ENCODE data around the gene HADHA. TPM values are rescaled to one million over a fixed set of nuclear protein-coding genes. Genes with fewer than 3 reads are reported as not detected.

Gene HADHA
- total RNA-seq, 1 donor from 2014 or later = 89.0 TPM

DNA sequence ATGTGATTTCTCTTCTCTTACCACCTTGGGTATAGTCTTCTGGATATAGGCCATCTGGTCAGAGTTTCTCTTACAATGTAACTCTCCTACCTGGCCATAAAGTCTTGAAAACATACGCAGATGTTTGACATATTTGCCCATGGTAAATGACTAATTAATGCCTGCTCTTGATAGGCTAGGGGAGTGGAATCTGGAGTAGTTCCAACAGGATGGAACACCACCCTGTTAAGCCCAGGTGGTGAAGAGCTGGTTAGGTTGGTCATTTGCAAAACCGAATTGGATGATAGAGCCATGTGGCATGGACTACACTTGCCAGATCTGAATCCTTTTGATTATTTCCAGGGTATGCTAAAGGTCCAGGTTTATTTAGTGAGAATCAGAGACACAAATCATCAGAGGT lies 36.8 kb upstream of the HADHA start:
- H3K4me3 ChIP-seq (ENCODE audit: low read depth, low read length) = no peak overlapping the region
- no peak for DNase-seq (ENCODE audit: low read depth)
- TF ChIP-seq, protein P1, sequence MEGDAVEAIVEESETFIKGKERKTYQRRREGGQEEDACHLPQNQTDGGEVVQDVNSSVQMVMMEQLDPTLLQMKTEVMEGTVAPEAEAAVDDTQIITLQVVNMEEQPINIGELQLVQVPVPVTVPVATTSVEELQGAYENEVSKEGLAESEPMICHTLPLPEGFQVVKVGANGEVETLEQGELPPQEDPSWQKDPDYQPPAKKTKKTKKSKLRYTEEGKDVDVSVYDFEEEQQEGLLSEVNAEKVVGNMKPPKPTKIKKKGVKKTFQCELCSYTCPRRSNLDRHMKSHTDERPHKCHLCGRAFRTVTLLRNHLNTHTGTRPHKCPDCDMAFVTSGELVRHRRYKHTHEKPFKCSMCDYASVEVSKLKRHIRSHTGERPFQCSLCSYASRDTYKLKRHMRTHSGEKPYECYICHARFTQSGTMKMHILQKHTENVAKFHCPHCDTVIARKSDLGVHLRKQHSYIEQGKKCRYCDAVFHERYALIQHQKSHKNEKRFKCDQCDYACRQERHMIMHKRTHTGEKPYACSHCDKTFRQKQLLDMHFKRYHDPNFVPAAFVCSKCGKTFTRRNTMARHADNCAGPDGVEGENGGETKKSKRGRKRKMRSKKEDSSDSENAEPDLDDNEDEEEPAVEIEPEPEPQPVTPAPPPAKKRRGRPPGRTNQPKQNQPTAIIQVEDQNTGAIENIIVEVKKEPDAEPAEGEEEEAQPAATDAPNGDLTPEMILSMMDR (conservative IDR thresholded peaks at IDR 0.05; ENCODE audit: low read depth, low read length) = no peak

DNA sequence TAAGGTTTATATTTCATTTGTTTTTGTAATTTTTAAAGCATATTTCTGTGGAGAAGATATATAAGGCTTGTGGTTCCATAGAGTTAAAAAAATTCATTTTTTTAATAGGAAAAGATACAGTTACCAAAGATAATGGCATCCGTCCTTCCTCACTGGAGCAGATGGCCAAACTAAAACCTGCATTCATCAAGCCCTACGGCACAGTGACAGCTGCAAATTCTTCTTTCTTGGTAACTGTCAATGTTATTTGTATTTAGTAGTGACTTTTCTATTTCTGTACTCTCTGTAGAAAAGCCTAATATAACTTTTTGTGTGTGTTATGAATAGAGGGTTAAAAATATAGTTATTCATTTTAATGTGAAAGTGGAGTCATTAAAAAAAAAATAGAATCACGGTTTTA lies 35.5 kb upstream of the HADHA start:
- DNase-seq (ENCODE audit: low read depth) = no peak
- no peak overlapping the region for H3K4me3 ChIP-seq (ENCODE audit: low read depth, low read length)
- TF ChIP-seq, protein P1 (conservative IDR thresholded peaks at IDR 0.05; ENCODE audit: low read depth, low read length) = no peak

DNA sequence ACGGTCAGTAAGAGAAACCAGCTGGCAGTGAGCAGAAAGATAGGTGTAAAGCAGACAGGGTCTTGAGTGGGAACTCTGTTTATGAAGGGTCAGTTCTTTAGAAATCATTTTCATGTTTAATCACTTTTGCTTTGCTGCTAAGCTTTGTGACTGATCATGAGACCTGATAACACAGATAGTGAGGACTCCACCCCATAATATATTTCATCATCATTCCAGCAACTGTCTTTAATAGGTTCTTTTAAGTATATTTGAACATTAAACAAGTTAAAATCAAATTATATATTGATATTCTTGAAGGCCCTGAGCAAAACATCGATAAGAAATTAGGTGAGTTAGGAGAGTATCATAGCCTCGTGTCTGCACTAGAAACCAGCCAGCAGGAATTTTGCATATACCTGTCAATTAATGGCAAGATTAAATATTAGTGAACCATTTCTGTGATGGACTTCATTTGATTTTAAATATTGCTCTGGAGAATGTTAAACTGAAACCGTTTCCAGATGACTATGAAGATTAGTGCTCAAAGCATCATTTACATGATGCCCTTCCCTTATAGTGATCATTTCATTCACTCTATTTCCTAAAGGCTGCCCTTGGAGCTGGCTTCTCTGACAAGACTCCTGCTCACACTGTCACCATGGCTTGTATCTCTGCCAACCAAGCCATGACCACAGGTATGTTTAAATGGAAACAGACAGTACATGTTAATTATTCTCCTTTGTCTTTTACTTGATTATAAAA lies 32.2 kb upstream of the HADHA start:
- TF ChIP-seq, protein P1 (conservative IDR thresholded peaks at IDR 0.05; ENCODE audit: low read depth, low read length) = no peak

DNA sequence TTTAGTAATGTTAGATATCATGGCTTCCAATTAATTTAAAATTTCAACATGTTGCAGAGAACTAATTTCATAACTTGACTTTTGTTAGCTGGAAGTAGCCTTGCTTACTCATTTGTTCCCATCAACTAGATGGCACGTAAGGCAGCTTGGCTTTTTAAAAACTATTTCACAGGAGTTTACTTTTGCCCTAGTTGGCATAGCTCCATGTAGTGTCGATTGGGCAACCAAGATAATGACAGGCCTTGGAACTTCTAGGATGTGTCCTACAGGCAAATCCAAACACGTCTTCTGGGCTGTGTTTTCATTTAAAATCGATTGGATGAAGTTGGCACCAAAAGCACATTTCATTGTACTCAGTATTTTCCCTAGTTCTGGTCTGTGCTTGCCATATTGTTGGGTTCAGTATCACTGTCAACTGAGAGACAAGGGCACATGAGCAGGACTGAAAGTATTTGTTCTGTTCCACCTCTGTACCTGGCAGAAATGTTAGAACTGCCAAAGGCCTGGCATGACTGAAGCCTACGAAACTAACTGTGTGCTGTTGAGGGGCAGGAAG lies 29.7 kb upstream of the HADHA start:
- no peak overlapping the region for H3K4me3 ChIP-seq (ENCODE audit: low read depth, low read length)
- TF ChIP-seq, protein P1 (conservative IDR thresholded peaks at IDR 0.05; ENCODE audit: low read depth, low read length) = no peak
- peak; percentile 92 for DNase-seq (ENCODE audit: low read depth)

More for the DNA sequence above, 32.2 kb upstream of the HADHA start:
- DNase-seq (ENCODE audit: low read depth) = no peak
- H3K4me3 ChIP-seq (ENCODE audit: low read depth, low read length) = no peak overlapping the region

DNA sequence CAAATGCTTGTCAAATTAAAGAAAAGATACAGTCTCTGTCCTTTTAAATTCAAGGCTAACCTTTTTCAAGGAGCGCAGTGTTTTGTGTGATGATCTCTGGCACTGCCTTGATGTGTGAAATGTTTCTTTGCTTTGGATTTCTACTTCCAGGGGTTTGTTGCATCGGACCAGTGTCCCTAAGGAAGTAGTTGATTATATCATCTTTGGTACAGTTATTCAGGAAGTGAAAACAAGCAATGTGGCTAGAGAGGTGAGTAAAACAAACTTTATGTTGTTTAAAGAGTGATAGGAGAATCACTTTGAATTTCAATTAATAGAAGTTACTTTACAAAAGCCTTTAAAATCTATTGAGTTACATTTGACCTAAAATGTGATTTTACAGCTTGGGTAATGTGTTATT lies 29.1 kb upstream of the HADHA start:
- no peak for DNase-seq (ENCODE audit: low read depth)
- H3K4me3 ChIP-seq (ENCODE audit: low read depth, low read length) = no peak overlapping the region
- TF ChIP-seq, protein P1 (conservative IDR thresholded peaks at IDR 0.05; ENCODE audit: low read depth, low read length) = no peak

DNA sequence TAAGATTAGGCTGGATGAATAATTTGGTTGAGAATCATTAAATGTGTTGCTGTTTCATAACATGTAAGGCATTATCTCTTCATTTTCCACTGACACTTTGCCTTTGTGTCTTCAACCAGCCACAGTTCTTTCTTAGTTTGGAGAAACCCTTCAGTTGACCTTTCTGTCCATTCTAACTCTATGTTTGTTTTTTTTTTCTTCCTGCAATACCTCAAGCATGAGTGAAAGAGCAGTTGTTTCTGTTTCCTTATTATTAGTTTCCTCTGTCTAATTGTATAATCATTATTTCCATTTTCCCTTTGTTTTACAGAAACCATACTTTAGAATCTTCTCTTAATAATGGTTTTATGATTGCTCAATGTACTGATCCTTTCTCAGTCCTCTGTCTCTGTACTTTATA lies 25.9 kb upstream of the HADHA start:
- no peak overlapping the region for H3K4me3 ChIP-seq (ENCODE audit: low read depth, low read length)
- no peak for DNase-seq (ENCODE audit: low read depth)
- TF ChIP-seq, protein P1 (conservative IDR thresholded peaks at IDR 0.05; ENCODE audit: low read depth, low read length) = no peak
